Fibroblast of mammary gland (primary cell): ENCODE measurements around the gene VPREB3.

ENCODE experiments used
- DNase-seq: peaks from one replicate; pipeline ENCODE4 v3.0.0-alpha.2; 2010; ENCODE audit warnings: low read depth
- H3K4me3 ChIP-seq: 2 replicates; pipeline ENCODE4 v1.5.1; 2011; ENCODE audit warnings: low read depth, mild to moderate bottlenecking, low read length, moderate library complexity; ENCODE audit not compliant: control insufficient read depth
- CTCF ChIP-seq: conservative IDR thresholded peaks from 2 replicates; pipeline ENCODE4 v1.5.1; 2011; ENCODE audit warnings: low read depth, low read length, inconsistent platforms; ENCODE audit not compliant: control insufficient read depth, insufficient read depth

The VPREB3 gene

GRCh38 chr22:23787600-23787896 is 33.3 kb upstream of the VPREB3 start:
- TF ChIP-seq CTCF: no peak

GRCh38 chr22:23786752-23787599 is 32.8 kb upstream of the VPREB3 start, which contains the start of gene SMARCB1:
Gene SMARCB1, plus strand, starts transcription at chr22:23786966. Its CDS starts 204 bp downstream, at chr22:23787170.
- TF ChIP-seq CTCF: no peak
- H3K4me3 ChIP-seq: peak within 1 kb of the TSS; percentile 71
- peak; percentile 89 for DNase-seq

More at GRCh38 chr22:23787600-23787896, 33.3 kb upstream of the VPREB3 start:
- H3K4me3 ChIP-seq: peak overlapping the region; percentile 71
- DNase-seq: no peak

GRCh38 chr22:23786261-23786710 is 32.1 kb upstream of the VPREB3 start:
- DNase-seq: no peak

GRCh38 chr22:23784215-23784732 is 30.0 kb upstream of the VPREB3 start:
- H3K4me3 ChIP-seq: no peak overlapping the region
- TF ChIP-seq CTCF: no peak
- no peak for DNase-seq

More at GRCh38 chr22:23786261-23786710, 32.1 kb upstream of the VPREB3 start:
- peak overlapping the region; percentile 30 for H3K4me3 ChIP-seq
- TF ChIP-seq CTCF: no peak

- TF ChIP-seq CTCF: no peak
- no peak overlapping the region for H3K4me3 ChIP-seq
- no peak for DNase-seq
Measured at GRCh38 chr22:23783265-23784150, 29.3 kb upstream of the VPREB3 start.

GRCh38 chr22:23782703-23783102 is 28.5 kb upstream of the VPREB3 start:
- DNase-seq: no peak
- H3K4me3 ChIP-seq: no peak overlapping the region
- no peak for TF ChIP-seq CTCF
